Stomach (tissue), 4 donors: ENCODE results near the gene FSCN2.

ENCODE experiments used
- CTCF ChIP-seq, 7 experiments: fragments of 450-650 bp in 4 of 7; fragments of 200-600 bp in 3 of 7; sonication (generic) in 3 of 7; IDR thresholded peaks; one replicate each; pipeline ENCODE4 v1.5.1; 2016 to 2019; ENCODE audit warnings: antibody characterized with exemption in 7 of 7, control low read depth in 2 of 7, mild to moderate bottlenecking in 1 of 7
- POLR2A ChIP-seq, 4 donors: fragments of 450-650 bp; IDR thresholded peaks; one replicate each; pipeline ENCODE4 v1.6.1; 2016; ENCODE audit warnings: antibody characterized with exemption in 4 of 4, control low read depth in 2 of 4, mild to moderate bottlenecking in 1 of 4, moderate library complexity in 1 of 4

GRCh38 chr17:81574643-81574956 is 46.4 kb downstream of the FSCN2 start:
- TF ChIP-seq CTCF (IDR thresholded peaks at IDR 0.05) (no peak), POLR2A (IDR thresholded peaks at IDR 0.05) (no peak)
